ENCODE data around the gene NPEPPS. TPM values are rescaled to one million over a fixed set of nuclear protein-coding genes. Genes with fewer than 3 reads are reported as not detected.

The NPEPPS gene
- total RNA-seq, 2 experiments from 2014 or later: 99.0 to 108 TPM

- POLR2A ChIA-PET: no interaction called here
- intact Hi-C loops (cut with micrococcal nuclease): no loop called here
- TF ChIP-seq CTCF (IDR thresholded peaks at IDR 0.05): no peak
- no peak for ATAC-seq
- peaks cover 3% of the 10 kb centered on the region for H3K4me1 Mint-ChIP-seq (ENCODE audit: low read depth)
- no peak for DNase-seq
- H3K36me3 Mint-ChIP-seq (ENCODE audit: low read depth): peaks cover 33% of the 10 kb centered on the region
- no peaks in the 10 kb centered on the region for H3K9me3 Mint-ChIP-seq
- no peaks in the 10 kb centered on the region for H3K27me3 Mint-ChIP-seq
- no peak overlapping the region for H3K4me3 Mint-ChIP-seq
- CTCF ChIA-PET: interaction anchor here (5.6 kb wide), 1 partner anchor 10 kb away, joined by 40 read pairs; no protein-coding TSS in a partner anchor
- no peak overlapping the region for H3K27ac Mint-ChIP-seq
These were observed 74.1 kb downstream of the NPEPPS start for GRCh38 chr17:47605011-47605410.

GRCh38 chr17:47607481-47607880 lies 76.6 kb downstream of the NPEPPS start:
- H3K4me1 Mint-ChIP-seq (ENCODE audit: low read depth): peaks cover 5% of the 10 kb centered on the region
- H3K27me3 Mint-ChIP-seq: no peaks in the 10 kb centered on the region
- TF ChIP-seq CTCF (IDR thresholded peaks at IDR 0.05): no peak
- peak overlapping the region; percentile 2 for H3K27ac Mint-ChIP-seq
- intact Hi-C loops (cut with micrococcal nuclease): no loop called here
- ChIA-PET CTCF (interaction anchor here (0.7 to 5.6 kb wide), 2 partner anchors 8 to 14 kb away, joined by 3 to 40 read pairs; no protein-coding TSS in a partner anchor), POLR2A (no interaction called here)
- no peak overlapping the region for H3K4me3 Mint-ChIP-seq
- no peaks in the 10 kb centered on the region for H3K9me3 Mint-ChIP-seq
- no peak for DNase-seq
- H3K36me3 Mint-ChIP-seq (ENCODE audit: low read depth): peaks cover 21% of the 10 kb centered on the region
- ATAC-seq: no peak

GRCh38 chr17:47611372-47612350 lies 80.8 kb downstream of the NPEPPS start:
- H3K36me3 Mint-ChIP-seq (ENCODE audit: low read depth): peaks cover 25% of the 10 kb centered on the region
- CTCF ChIA-PET: no interaction called here
- no peak for TF ChIP-seq CTCF (IDR thresholded peaks at IDR 0.05)

GRCh38 chr17:47615766-47616424 lies 85.0 kb downstream of the NPEPPS start:
- ChIA-PET POLR2A (interaction anchor here (0.6 kb wide), 1 partner anchor 67 kb away, joined by 5 read pairs; no protein-coding TSS in a partner anchor), CTCF (interaction anchor here (0.6 to 3.7 kb wide), 38 partner anchors 9 to 457 kb away, joined by 3 to 40 read pairs (median 4); partner anchors contain the start of genes KPNB1 and MYL4)
- no peaks in the 10 kb centered on the region for H3K27me3 Mint-ChIP-seq
- ATAC-seq: no peak
- H3K36me3 Mint-ChIP-seq (ENCODE audit: low read depth): peaks cover 35% of the 10 kb centered on the region
- intact Hi-C loops (cut with micrococcal nuclease): no loop called here
- DNase-seq: no peak
- H3K4me3 Mint-ChIP-seq: no peak overlapping the region
- H3K9me3 Mint-ChIP-seq: no peaks in the 10 kb centered on the region
- H3K27ac Mint-ChIP-seq: peak overlapping the region; percentile 13
- peak; percentile 84 for TF ChIP-seq CTCF (IDR thresholded peaks at IDR 0.05)
- peaks cover 15% of the 10 kb centered on the region for H3K4me1 Mint-ChIP-seq (ENCODE audit: low read depth)

More at GRCh38 chr17:47611372-47612350, 80.8 kb downstream of the NPEPPS start:
- POLR2A ChIA-PET: no interaction called here
- intact Hi-C loops (cut with micrococcal nuclease): no loop called here
- no peak for ATAC-seq
- Mint-ChIP-seq H3K4me1 (ENCODE audit: low read depth) (peaks cover 5% of the 10 kb centered on the region), H3K27me3 (no peaks in the 10 kb centered on the region), H3K27ac (no peak overlapping the region), H3K4me3 (no peak overlapping the region), H3K9me3 (no peaks in the 10 kb centered on the region)
- no peak for DNase-seq
